ENCODE measurements around the gene PROP1.

DNA sequence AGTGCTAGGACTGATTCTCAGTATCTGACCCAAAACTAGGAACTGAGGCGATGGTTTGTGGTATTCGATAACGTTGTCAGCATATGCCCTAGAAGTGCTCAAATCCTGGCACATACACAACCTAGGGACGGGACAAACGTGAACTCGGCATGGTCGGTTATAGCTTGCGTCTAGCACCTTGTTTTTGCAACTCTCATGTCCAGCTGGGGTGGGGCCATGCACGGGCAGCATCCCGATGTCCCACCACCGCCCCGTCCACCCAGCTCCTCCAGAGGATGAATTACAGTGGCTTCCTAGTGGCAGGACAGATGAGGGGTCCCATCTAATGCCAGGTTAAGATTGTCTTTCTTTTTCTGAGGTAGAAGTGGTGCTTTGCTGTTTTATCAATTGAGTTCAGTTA is 31.6 kb downstream of the PROP1 start:
- TF ChIP-seq ZNF274 (IDR thresholded peaks at IDR 0.05; ENCODE audit: low read depth, low read length) = no peak
- no peak for TF ChIP-seq YY1 (IDR thresholded peaks at IDR 0.05; ENCODE audit: insufficient read depth, insufficient read length)

All from NT2/D1 (cell line).